ENCODE measurements around the gene PIN4.
"Not testable (repeated sequence)": the region's sequence is repeated elsewhere in the genome, so short reads cannot be mapped to it uniquely, and the experiment has no call there.

The PIN4 gene

GRCh38 chrX:72181178-72182125 lies at the start of gene PIN4:
TSS of gene PIN4 (plus strand) at chrX:72181757. CDS start at chrX:72181786, 29 bp downstream.
- DNase-seq, result peak; percentile 90

GRCh38 chrX:72132456-72132855 lies 49.1 kb upstream of the PIN4 start:
- DNase-seq, result no peak

- no peak for DNase-seq
Measured at GRCh38 chrX:72133851-72134546, 47.6 kb upstream of the PIN4 start.

GRCh38 chrX:72137846-72138495 lies 43.6 kb upstream of the PIN4 start:
- DNase-seq, result no peak

DNA sequence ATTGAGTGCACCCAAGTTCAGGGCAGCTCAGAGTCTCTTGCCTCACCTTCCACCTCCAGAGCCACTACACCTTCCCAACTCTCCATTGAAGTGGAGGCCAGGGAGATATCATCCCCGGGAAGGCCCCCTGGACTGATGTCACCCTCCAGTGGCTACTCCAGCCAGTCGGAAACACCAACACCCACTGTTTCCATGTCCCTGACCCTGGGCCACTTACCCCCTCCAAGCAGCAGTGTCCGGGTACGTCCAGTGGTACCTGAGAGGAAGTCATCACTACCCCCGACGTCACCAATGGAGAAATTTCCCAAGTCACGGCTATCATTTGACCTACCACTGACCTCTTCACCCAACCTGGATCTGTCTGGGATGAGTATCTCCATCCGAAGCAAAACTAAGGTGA lies 42.0 kb upstream of the PIN4 start:
- no peak for DNase-seq

DNA sequence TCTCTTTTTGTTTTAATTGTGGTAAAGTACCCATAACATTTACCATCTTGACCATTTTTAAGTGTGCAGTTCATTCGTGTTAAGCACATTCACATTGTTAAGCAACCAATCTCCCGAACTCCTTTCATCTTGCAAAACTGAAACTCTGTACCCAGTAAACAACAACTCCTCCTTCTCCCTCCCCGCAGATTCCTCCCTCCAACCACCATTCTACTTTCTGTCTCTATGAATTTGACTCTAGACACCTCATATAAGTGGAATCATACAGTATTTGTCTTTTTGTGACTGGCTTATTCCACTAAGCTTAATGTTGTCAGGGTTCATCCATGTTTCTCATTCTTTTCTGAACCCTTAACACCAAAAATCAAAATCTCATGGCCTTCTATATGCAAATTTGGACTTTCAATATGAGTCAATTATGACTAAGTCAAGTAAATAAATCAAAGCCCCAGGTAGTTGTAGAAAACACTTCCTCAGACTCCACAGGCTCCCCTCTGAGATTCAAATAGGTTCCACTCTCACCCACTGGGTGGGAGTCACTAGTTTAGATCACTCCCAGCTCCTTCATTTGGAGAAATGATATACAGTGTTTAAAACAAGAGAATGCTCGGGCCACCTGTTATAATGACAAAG lies 40.1 kb upstream of the PIN4 start:
- DNase-seq, result no peak

DNA sequence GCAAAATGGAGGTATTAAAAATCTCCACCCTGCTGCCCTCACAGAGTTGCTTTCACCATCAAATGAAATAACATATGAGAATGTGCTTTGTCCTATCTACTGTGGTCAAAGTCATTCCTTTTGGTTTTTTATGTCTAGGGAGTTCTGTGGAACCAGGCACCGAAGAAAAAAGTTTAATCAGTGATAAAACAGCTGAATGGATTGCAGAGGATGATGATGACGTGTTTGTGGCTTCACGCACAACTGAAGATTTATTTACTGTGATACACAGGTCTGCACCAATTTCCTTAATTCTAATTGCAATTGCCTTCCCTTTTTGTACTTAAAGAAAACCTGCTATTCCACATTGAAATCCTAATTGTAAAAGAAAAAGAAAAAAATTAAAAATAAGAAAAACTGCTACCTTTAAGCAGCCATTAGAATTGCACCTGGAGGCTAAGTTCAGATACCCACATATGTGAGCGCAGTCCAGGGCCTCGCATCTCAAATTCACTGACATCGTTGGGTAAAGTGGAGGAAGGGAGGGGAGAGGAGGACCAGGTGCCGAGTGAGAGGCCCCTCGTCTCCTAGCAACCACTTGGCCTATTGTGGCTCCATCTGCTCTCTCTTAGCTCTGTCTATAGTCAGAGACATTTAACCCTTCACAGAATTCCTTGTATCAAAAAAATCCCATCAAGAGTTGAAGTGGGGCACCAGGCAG lies 39.3 kb upstream of the PIN4 start:
- DNase-seq, result no peak

DNA sequence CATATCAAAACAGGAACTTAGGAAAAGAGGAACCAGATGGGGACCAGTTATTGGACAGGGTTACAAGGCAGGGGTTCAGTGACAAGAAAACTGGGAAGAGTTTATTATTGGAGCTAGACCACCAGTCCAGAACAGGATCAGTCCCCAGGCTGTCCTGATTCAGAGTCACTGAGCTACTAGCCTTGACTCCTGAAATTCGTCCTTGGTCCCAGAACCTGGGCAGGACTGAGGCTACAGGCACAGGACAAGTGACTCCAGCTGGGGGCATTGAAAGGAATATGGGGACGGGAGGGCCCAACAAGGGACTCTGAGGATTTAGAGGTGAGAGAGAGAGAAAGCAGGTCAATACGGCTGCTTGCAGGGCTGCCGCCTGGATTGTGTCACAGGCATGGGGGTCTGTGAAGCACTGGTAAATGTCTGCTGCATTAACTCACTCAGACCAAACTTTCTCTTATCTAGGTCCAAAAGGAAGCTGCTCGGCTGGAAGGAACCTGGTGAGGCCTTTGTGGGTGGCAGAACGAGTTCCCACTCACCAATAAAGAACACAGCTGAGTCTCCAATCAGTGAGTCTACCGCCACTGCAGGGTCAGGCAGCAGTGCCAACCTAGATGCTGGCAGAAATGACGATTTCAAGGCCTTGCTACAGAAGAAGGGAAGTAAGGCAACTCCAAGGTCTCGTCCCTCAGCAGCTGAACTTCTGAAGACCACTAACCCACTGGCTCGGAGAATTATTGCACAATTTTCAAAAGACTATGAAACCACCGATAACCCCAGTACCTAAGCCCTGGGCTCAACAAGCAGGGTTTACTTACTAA lies 38.6 kb upstream of the PIN4 start:
- no peak for DNase-seq

GRCh38 chrX:72143609-72143907 lies 38.0 kb upstream of the PIN4 start:
- no peak for DNase-seq

DNA sequence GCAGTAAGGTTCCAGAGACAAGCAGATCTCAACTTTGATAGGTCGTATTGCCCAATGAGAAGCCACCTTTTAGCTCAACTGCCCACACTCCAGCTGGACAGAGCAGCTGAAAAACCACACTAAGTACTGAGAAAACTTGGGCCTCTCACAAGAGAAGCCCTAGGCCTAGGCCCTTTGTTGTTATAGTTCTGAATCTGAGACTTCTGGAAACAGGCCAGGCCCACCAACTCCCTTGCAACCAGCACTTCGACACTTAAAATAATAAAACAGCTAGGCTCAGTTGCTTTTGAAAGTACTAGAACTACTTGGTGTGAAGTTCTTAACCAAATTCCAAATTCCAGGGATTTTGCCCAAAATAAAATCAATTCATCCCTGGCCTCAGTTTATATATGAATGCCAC lies 36.4 kb upstream of the PIN4 start:
- no peak for DNase-seq

- no peak for DNase-seq
Measured at GRCh38 chrX:72146527-72146926, 35.0 kb upstream of the PIN4 start.

DNA sequence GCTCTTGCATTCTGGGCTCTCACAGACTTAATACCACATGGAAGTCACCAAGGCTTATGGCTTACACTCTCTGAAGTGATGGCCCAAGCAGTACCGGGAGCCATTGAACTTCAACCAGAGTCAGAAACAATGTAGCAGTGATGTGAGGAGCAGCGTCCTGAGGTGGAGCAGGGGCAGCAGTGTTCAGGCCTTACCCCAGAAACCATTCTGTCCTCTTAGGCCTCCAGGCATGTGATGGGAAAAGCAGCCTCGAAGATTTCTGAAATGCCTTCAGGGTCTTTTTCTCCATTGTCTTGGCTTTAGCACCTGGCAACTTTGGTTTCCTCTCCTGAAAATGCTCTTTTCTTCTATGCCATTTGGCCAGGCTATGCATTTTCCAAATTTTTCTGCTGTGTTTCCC lies 22.8 kb upstream of the PIN4 start:
- DNase-seq, result no peak

DNA sequence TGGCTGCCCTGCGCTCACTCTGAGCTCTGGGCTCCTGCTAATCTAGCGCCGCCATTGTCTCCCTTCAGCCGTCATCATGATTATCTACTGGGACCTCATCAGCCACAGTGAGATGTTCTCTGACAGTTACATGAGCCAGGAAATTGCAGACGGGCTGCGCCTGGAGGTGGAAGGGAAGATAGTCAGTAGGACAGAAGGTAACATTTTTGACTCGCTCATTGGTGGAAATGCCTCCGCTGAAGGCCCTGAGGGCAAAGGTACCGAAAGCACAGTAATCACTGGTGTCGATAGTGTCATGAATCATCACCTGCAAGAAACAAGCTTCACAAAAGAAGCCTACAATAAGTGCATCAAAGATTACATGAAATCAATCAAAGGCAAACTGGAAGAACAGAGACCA lies 21.8 kb upstream of the PIN4 start:
- no peak for DNase-seq

DNA sequence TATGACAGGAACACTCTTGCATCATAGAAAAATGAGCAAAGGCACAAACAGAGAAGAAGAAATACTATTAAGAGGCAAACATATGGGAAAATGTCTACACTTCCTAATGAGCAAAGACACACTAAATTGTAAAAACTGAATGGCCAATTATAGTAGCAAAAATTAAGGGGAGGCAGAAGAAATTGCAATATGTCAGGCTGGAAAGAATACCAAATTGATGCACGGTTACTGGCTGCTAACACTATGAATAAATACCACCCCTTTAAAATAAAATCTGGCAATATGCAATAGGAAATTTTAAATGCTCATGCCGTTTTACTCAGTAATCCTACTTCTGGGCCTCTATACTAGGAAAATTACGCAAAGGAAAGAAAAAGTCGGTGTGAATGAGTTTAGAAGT lies 16.0 kb upstream of the PIN4 start:
- DNase-seq, result no peak

GRCh38 chrX:72169008-72169728 lies 12.4 kb upstream of the PIN4 start:
- no peak for DNase-seq

DNA sequence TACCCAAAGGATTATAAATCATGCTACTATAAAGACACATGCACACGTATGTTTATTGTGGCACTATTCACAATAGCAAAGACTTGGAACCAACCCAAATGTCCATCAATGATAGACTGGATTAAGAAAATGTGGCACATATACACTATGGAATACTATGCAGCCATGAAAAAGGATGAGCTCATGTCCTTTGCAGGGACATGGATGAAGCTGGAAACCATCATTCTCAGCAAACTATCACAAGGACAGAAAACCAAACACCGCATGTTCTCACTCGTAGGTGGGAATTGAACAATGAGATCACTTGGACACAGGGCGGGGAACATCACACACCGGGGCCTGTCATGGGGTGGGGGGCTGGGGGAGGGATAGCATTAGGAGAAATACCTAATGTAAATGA lies 5.3 kb upstream of the PIN4 start:
- DNase-seq, result not testable (repeated sequence)

DNA sequence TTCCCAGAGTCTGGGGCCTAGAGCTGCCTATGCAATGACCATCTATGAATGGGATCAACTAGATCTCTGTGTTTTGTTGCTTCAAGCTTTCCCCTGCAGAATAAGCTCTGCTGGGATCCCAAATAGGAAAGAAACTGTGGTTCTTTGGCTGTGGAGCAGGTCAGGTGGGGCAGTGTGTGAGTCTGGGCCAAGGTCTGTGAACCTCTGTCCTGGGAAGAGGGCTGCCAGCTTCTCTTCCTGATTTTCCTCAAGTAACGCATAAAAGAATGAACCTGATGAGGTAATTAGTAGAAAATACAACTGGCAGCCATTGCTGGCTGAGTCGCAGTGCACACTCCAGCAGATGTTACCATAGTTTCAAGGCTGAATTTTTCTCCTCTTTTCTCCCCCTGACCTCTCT lies 4.6 kb upstream of the PIN4 start:
- no peak for DNase-seq

- DNase-seq, result no peak
Measured at GRCh38 chrX:72180539-72180938, 1.0 kb upstream of the PIN4 start.

DNA sequence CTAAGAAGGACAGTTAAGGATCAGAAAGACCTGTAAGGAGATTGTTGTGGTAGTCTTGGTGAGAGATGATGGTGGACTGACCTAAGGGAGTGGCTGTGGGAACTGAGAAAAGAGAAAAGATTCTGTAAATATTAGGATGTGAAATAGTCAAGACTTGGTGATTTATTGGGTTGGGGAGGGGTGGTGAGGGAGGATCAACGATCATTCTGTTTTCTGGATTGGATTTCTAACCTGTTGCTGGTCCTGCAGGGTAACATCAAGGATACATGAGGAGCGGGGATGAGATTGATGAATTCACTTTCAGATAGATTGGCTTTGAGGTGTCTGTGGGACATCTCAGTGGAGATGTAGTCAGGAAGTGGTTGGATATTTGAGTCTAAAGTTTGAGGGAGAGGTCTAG lies 1.4 kb downstream of the PIN4 start:
- no peak for DNase-seq

DNA sequence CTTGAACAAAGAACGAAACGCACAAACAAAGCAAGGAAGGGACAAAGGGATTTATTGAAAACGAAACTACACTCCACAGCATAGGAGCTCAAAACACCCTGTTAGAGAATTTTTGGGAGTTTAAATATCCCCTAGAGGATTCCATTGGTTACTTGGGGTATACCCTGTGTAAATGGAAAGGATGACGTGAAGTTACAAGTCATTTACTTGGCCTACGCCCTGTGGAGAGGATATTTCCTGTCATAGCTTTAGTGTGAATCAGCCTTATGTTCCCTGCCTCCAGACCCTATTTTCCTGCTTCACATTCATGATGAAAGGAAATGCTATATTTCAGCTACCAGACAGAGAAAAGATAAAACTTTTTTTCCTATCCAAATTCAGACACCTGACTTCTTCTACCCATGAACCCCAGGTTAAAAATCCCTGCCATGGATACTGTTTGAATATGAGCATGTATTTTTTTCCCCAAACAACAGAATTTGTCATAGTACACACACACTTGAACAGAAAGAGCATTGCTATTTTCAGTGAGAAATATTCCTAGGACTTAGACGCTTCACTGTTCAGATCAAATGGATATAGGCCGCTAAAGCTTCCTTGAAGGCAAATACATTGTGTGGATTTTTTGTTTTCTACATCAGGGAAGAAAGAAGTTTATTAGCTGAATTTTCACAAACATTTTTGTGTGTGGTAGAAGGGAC lies 20.4 kb downstream of the PIN4 start:
- DNase-seq, result no peak
